GM18519 (cell line): ENCODE results near the gene TDRD12.
"Not testable (repeated sequence)": the region's sequence is repeated elsewhere in the genome, so short reads cannot be mapped to it uniquely, and the experiment has no call there.

Experiments used
- ATAC-seq: cut with Tn5 transposase; IDR thresholded peaks from one replicate; pipeline ENCODE4 v1.9.1; 2021; ENCODE audit warnings: mild to moderate bottlenecking, moderate library complexity; ENCODE audit not compliant: unreplicated experiment, low FRiP score

TDRD12 gene

GRCh38 chr19:32862741-32863140 lies 143.2 kb downstream of the TDRD12 start:
- no peak for ATAC-seq

DNA sequence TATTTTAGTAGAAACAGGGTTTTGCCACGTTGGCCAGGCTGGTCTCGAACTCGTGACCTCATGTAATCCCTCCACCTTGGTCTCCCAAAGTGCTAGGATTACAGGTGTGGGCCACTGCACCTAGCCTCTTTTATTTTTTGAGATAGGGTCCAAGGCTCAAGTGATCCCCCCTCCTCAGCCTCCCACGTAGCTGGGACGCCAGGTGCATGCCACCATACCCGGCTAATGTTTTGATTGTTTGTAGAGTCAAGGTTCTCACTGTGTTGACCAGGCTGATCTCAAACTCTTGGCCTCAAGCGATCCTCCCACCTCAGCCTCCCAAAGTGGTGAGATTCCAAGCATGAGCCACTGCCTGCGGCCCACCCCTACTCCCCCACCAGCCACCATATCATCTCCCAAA lies 143.7 kb downstream of the TDRD12 start:
- ATAC-seq, result no peak

- no peak for ATAC-seq
These were observed 144.3 kb downstream of the TDRD12 start for GRCh38 chr19:32863841-32864240.

GRCh38 chr19:32864318-32865007 lies 144.9 kb downstream of the TDRD12 start:
- ATAC-seq, result no peak

DNA sequence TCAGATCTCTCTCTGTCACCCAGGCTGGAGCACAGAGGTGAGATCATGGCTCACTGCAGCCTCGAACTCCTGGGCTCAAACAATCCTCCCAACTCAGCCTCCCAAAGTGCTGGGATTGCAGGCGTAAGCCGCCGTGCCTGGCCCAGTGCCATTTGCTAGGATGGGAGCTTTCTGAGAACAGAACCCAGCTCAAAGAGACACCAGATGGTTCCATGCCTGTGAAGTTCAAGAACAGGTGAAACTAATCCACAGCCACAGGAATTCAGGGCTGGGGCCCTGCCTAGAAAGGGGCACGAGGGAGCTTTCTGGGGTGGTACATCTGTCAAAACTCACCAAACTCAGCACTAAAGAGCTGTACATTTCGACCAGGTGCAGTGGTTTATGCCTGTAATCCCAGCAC lies 145.8 kb downstream of the TDRD12 start:
- ATAC-seq, result no peak

GRCh38 chr19:32866061-32866460 lies 146.5 kb downstream of the TDRD12 start:
- no peak for ATAC-seq

DNA sequence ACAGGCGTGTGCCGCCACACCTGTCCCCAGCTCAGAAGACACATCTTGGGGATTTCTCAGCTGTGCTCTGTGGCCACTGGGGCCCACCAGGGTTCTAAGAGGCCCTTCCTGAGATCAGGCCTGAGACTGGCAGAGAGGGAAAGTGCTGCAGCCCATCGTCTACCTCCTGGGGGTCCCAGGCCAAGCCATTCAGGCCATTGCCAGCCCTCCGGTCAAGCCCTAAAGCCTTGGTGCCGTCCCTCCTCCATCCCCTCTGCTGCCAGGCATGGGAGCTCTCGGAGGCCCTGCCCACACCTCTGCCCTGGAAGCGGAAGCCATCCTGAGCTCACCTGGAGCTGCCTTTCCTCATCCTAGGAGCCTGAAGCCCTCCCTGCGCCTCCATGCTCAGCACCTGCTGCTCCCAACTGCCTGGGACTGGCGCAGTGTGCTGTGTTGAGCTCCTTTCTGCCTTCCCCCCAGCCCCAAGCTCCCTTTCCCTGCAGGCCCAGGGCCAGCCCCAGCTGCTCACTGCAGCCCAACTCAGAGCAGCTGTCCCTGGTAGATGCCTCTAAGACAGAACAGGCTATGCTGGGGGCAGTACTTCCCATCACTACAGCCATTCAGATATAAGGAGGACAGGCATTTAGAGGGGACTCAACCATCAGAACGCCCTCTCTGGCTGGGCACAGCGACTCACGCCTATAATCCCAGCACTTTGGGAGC lies 147.1 kb downstream of the TDRD12 start:
- ATAC-seq, result no peak

DNA sequence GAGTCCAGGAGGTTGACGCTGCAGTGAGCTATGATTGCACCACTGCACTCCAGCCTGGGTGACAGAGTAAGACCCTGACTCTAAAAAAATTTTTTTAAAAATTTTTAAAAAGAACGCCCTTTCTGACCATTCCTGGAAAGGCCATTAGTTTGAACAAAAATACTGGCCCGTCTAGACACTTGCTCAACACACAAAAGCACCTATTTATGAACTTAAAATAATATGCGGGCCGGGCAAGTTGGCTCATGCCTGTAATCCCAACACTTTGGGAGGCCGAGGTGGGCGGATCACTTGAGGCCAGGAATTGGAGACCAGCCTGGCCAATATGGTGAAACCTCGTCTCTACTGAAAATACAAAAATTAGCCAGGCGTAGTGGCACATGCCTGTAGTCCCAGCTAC lies 147.9 kb downstream of the TDRD12 start:
- not testable (repeated sequence) for ATAC-seq

DNA sequence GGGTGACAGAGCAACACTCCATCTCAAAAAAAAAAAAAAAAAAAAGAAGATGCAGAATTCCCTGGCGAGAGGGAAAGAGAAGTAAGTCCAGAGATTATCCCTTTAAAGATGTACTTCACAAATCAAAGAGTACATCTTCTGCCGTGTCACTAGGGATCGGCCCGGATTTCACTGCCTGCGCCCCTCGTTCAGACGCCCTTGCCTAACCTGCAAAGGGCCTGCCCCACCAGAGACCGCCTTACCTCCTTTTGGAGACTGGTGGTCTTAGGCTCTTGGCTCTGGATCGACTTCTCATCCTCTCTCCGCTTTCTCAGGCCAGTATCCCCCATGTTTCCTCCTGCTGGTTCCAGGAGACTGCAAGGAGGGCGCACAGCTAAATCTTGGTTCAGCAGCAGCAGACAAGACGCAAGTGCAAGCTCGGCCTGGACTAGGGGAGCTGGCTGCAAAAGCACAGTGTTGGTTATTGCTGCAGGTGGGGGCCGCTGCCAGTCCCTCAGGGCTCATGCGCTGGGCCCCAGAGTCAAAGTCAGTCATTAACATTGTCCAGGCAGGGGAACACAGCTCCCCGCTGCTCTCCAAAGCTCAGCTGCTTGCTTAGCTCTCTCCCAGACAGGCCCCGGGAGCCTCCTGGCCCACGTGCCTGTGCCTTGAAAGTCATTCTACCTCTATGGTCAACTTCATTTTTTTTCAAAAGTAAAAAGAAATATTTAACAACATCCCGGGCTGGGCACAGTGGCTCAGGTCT lies 148.8 kb downstream of the TDRD12 start:
- ATAC-seq, result no peak

- no peak for ATAC-seq
These were observed 149.9 kb downstream of the TDRD12 start, which contains the start of gene SLC7A9 for GRCh38 chr19:32869369-32869965. Gene SLC7A9, minus strand, starts transcription at chr19:32869767. Its CDS starts 1,233 bp downstream, at chr19:32868534.

DNA sequence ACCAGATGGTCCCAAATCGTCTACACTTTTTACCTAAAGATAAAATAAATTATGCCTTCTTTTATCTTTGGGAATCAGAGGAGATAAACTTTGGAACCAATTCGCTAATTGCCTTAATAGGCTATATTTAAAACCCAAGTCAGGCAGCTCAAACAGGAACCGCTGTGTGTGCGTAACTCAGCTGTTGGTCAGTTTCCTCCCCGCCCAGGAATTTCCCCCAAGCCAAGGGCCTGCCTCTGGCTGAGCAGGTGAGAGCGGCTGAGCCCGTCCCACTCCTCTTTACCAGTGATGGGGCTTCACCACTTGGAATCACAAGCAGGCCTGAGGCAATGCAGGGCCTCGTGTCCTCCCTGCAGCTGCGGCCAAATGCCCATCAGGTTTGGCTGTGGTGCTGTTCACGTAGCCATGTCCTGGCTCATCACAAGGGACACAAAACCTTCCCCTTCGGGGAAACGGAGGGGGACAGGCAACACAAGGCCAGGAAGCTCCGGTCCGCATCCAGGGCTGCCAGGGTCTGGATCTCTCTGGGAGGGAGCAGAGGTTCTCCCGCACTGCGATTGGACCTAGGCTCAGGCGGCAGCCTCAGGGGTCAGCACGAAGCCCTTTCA lies 150.5 kb downstream of the TDRD12 start:
- ATAC-seq, result no peak

DNA sequence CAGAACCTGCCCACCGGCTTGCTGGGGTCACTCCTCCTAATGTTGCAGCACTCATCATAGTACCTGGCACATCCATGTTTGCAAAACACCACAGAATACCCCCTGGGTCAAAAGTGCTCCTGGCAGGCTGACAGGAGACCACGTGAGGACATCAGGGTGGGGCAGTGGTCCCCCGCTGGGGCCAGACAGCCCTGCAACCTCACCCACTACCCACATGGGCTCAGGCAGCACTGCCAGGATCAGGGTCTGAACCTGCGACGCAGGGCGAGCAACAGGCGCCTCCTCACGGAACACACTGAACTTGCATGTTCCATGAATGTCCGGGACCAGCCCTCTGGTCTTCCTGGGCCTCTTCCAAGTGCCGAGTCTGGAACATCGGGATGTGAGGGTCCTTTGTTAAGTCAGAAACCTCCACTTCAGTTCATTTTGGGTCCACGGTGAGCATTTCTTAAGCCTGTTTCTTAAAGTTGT lies 151.4 kb downstream of the TDRD12 start:
- ATAC-seq, result no peak

GRCh38 chr19:32872391-32872790 lies 152.8 kb downstream of the TDRD12 start:
- no peak for ATAC-seq

- ATAC-seq, result no peak
These were observed 153.8 kb downstream of the TDRD12 start for GRCh38 chr19:32873247-32873959.

DNA sequence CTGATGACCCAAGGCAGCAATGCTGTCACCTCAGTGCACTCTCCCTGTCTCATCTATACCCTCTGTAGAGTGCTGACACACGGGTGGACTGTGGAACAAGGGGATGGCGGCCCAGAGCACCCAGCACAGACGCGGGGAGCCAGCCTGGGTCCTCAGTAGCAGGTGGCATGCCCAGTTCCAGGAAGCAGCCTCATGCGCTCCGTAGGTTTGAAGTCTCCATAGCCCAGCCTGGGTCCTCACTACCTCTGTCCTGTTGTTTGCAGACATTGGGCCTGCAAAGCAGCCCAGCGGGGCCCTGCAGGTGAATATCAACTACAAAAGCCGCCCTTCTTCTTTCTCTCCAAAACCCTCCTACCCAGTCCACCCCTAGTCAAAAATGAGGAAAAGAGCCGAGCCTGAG lies 155.0 kb downstream of the TDRD12 start:
- ATAC-seq, result no peak

GRCh38 chr19:32875428-32875827 lies 155.9 kb downstream of the TDRD12 start:
- ATAC-seq, result no peak

DNA sequence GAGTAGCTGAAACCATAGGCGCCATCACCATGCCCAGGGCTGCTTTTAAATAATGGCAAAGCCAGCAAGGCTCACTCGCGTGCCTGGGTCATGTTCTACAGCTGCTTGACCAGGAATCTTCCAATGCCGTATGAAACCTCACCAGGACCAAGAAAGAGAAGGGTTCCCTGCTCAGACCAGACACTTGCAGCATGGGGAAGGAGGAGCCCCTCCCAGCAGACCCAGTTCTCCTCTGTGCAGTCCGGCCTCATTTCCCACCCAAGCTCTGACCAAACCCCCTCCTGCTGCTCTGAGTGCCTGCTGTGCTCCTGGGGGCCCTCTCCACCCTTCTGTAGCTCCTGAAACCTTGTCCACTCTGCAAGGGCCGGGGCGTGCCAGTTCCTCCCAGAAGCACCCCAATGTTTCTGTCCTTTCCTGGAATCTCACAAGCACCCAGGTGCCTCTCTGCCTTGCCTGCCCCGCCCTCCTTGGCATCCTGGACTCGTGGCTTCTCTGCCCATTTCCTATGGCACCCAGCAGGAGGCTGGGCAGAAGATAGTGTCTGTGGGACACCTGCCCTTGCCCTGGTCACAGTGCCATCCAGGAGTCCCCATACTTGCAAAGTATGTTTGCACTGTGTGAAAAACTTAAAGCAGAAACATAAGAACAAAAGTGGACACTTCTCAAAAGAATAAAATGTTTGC lies 156.8 kb downstream of the TDRD12 start:
- ATAC-seq, result no peak

- no peak for ATAC-seq
These were observed 157.3 kb downstream of the TDRD12 start for GRCh38 chr19:32876919-32877285.
